Bronchial epithelial cell (primary cell): ENCODE results near the gene KAT8. TPM values are rescaled to one million over a fixed set of nuclear protein-coding genes. Genes with fewer than 3 reads are reported as not detected.

Experiments used
- DNase-seq: peaks from one replicate; pipeline ENCODE4 v3.0.0-alpha.2; 2010; ENCODE audit warnings: low read depth
- FAIRE-seq: peaks from 2 replicates; lab custom pipeline; 2011; peaks lifted over from hg19 to GRCh38; lab: Jason Lieb, UNC
- H3K27me3 ChIP-seq: 2 replicates; pipeline ENCODE4 v1.5.1; 2011; ENCODE audit warnings: low read length; ENCODE audit not compliant: control insufficient read depth, insufficient read depth
- H3K36me3 ChIP-seq: 2 replicates; pipeline ENCODE4 v1.5.1; 2011; ENCODE audit warnings: low read length; ENCODE audit not compliant: control insufficient read depth, insufficient read depth
- H3K4me3 ChIP-seq: 2 replicates; pipeline ENCODE4 v1.5.1; 2011; ENCODE audit warnings: mild to moderate bottlenecking, low read depth, low read length, control low read depth
- total RNA-seq: library from RNA; depleted of rRNA; stranded (reverse); fragments of >200 nt; gene quantifications from 2 replicates; pipeline ENCODE4 v1.2.1, GENCODE V29; 2014
- TF ChIP-seq, protein P1 (sequence below): IDR thresholded peaks from 2 replicates; pipeline ENCODE4 v1.5.1; 2011; ENCODE audit warnings: mild to moderate bottlenecking, moderate library complexity, low read length, control low read depth, inconsistent platforms; ENCODE audit not compliant: insufficient read depth, severe bottlenecking

The KAT8 gene
- total RNA-seq, 1 donor from 2014 or later: 54.5 TPM

DNA sequence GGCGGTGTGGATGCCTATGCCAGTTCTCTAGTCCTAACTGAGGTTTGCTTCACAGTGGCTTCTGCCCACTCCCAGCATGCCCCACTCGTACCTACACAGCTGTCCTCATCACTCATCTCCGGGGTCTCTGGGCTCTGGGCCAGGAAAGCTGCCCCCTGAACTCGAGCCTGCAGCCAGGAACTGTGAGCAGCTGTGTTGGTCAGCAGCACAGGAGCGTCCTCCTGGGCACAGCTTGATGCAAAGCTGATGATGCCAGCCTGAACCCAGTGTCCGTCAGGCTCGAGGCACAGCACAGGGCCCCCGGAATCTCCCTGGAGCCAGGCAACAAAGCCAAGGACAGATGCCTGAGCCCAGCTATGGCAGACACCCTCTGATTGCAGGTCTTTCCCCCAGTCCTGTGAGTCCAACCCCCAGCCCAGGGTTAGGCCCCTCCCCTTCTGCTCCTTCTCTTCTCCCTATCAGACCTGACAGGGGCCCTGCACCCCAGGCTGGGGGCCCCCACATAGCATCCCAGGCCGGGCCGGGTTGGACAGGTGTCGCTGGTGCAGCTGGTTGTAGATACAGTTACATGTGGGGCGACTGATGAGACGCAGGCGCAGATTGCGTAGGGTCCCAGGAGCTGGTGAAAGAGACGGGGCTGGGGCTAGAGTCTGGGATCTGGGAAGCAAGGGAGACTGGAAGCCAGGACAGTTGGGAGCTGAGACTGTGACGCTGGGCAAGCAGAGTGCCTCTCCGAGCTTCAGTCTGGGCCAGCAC is 31.4 kb upstream of the KAT8 start:
- TF ChIP-seq, protein P1, sequence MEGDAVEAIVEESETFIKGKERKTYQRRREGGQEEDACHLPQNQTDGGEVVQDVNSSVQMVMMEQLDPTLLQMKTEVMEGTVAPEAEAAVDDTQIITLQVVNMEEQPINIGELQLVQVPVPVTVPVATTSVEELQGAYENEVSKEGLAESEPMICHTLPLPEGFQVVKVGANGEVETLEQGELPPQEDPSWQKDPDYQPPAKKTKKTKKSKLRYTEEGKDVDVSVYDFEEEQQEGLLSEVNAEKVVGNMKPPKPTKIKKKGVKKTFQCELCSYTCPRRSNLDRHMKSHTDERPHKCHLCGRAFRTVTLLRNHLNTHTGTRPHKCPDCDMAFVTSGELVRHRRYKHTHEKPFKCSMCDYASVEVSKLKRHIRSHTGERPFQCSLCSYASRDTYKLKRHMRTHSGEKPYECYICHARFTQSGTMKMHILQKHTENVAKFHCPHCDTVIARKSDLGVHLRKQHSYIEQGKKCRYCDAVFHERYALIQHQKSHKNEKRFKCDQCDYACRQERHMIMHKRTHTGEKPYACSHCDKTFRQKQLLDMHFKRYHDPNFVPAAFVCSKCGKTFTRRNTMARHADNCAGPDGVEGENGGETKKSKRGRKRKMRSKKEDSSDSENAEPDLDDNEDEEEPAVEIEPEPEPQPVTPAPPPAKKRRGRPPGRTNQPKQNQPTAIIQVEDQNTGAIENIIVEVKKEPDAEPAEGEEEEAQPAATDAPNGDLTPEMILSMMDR: no peak
- FAIRE-seq (no peak), DNase-seq (no peak)
- H3K27me3 ChIP-seq: no peaks in the 10 kb centered on the region
- peaks cover 11% of the 10 kb centered on the region for H3K36me3 ChIP-seq
- H3K4me3 ChIP-seq: no peak overlapping the region

DNA sequence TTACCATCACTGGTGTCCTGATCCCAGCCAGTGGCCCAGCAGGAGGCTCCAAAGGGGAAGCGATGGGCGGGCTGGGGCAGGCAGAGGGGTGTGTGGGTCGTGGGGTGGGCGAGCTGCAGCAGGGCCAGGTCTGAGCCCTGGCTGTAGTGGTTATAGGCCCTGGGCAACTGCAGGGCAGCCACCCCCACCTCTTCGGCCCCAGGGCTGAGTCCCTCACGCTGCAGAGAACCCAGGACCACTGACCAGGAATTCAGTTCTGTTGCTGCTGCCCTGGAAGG is 30.9 kb upstream of the KAT8 start:
- TF ChIP-seq, protein P1: no peak
- Histone ChIP-seq H3K27me3 (no peaks in the 10 kb centered on the region), H3K36me3 (peaks cover 10% of the 10 kb centered on the region), H3K4me3 (no peak overlapping the region)
- no peak for FAIRE-seq
- DNase-seq: no peak

- Histone ChIP-seq H3K27me3 (no peaks in the 10 kb centered on the region), H3K4me3 (no peak overlapping the region), H3K36me3 (peaks cover 9% of the 10 kb centered on the region)
- DNase-seq (no peak), FAIRE-seq (no peak)
- TF ChIP-seq, protein P1: no peak
Measured at GRCh38 chr16:31087481-31087880, 30.0 kb upstream of the KAT8 start.

DNA sequence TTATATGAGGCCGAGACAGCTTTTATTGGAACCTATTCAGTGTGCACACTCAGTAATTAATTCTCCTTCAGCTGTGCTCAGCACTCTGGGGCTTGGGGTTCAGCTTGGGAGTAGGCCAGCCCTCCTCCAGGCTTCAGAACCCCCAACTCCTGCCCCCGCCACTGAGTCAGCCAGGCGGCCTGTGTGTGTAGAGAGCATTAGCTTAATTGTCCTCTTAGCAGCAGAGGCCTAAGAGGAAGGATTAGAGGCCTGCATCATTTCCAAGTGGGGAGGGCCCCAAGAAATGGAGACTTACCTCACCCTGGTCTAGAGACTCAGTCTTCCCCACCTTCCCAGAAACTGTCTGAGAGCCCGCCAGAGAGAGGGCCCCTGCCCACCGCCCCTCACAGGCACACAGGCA is 29.5 kb upstream of the KAT8 start:
- H3K27me3 ChIP-seq: no peaks in the 10 kb centered on the region
- TF ChIP-seq, protein P1: no peak
- DNase-seq: no peak
- H3K4me3 ChIP-seq: no peak overlapping the region
- peaks cover 7% of the 10 kb centered on the region for H3K36me3 ChIP-seq
- FAIRE-seq: no peak

GRCh38 chr16:31088459-31089183 is 28.8 kb upstream of the KAT8 start, which contains the start of gene PRSS53:
Gene PRSS53 (minus strand): TSS chr16:31088943. CDS start chr16:31088809, 134 bp downstream.
- FAIRE-seq (no peak), DNase-seq (no peak)
- Histone ChIP-seq H3K27me3 (no peaks in the 10 kb centered on the region), H3K4me3 (no peak within 1 kb of the TSS), H3K36me3 (peaks cover 6% of the 10 kb centered on the region)
- TF ChIP-seq, protein P1: no peak
